Lower lobe of right lung (tissue), 2 donors: ENCODE measurements around the gene AIP. TPM values are rescaled to one million over a fixed set of nuclear protein-coding genes. Genes with fewer than 3 reads are reported as not detected.
A peak's percentile ranks its signal among the peaks of the same experiment; 100 is the strongest.

Source experiments
- ATAC-seq, 2 donors: fragments of 200-7000 bp; cut with Tn5 transposase; one replicate each; pipeline ENCODE4 v1.9.1; 2020 to 2022; ENCODE audit warnings: mild to moderate bottlenecking in 2 of 2, moderate library complexity in 2 of 2
- DNase-seq: peaks from one replicate; pipeline ENCODE4 v3.0.0-alpha.2; 2020
- H3K27ac ChIP-seq: fragments of 200-600 bp; one replicate; pipeline ENCODE4 v1.8.0; 2022
- H3K27me3 ChIP-seq: fragments of 200-600 bp; one replicate; pipeline ENCODE4 v1.8.0; 2022; ENCODE audit warnings: low read depth
- H3K36me3 ChIP-seq: fragments of 200-600 bp; one replicate; pipeline ENCODE4 v1.8.0; 2022; ENCODE audit warnings: mild to moderate bottlenecking
- H3K4me1 ChIP-seq: fragments of 200-600 bp; one replicate; pipeline ENCODE4 v1.8.0; 2022
- H3K4me3 ChIP-seq: fragments of 200-600 bp; one replicate; pipeline ENCODE4 v1.8.0; 2022; ENCODE audit warnings: mild to moderate bottlenecking
- H3K9me3 ChIP-seq: fragments of 200-600 bp; one replicate; pipeline ENCODE4 v1.8.0; 2022
- intact Hi-C: fragments of 100-400 bp; cut with DNase I; formaldehyde crosslinking; loops from one replicate; pipeline ENCODE4 v1.11.0; 2022
- total RNA-seq: library from RNA; stranded (reverse); fragmentation: NEBNext Ultra II Directional; extraction: Animal tissue kit (Norgen Biotek cat#: 25700); gene quantifications from one replicate; pipeline ENCODE4 v1.2.1, GENCODE V29; 2021
- TF ChIP-seq, protein P1 (sequence below): fragments of 200-600 bp; IDR thresholded peaks from one replicate; pipeline ENCODE4 v1.8.0; 2022; ENCODE audit warnings: antibody characterized with exemption, mild to moderate bottlenecking
- donor health status: DM: no; HTN: yes; CAD: no; lungs with severe emphysema.

Gene AIP
- total RNA-seq, 1 donor from 2014 or later = 85.2 TPM

DNA sequence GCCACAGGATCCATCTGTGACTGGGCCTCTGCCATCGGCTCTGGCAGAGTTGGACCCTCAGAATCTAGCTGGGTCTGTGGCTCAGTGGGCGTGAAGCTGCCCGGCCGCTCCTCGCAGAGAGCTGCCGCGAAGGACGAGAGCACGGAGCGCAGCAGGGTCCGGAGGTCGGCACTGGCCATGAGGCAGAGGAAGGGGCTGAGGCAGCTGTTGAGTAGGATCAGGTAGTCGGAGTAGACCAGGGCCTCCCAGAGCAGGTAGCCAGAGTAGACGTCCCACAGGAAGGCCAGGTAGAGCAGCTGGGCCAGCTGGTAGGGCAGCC is 31.2 kb upstream of the AIP start:
- H3K36me3 ChIP-seq = no peaks in the 10 kb centered on the region
- H3K27ac ChIP-seq = peak overlapping the region; percentile 67
- no peaks in the 10 kb centered on the region for H3K9me3 ChIP-seq
- H3K4me3 ChIP-seq = no peak overlapping the region
- intact Hi-C loops = no loop called here
- H3K27me3 ChIP-seq = no peaks in the 10 kb centered on the region
- no peak for ATAC-seq
- H3K4me1 ChIP-seq = peaks cover 12% of the 10 kb centered on the region
- TF ChIP-seq, protein P1, sequence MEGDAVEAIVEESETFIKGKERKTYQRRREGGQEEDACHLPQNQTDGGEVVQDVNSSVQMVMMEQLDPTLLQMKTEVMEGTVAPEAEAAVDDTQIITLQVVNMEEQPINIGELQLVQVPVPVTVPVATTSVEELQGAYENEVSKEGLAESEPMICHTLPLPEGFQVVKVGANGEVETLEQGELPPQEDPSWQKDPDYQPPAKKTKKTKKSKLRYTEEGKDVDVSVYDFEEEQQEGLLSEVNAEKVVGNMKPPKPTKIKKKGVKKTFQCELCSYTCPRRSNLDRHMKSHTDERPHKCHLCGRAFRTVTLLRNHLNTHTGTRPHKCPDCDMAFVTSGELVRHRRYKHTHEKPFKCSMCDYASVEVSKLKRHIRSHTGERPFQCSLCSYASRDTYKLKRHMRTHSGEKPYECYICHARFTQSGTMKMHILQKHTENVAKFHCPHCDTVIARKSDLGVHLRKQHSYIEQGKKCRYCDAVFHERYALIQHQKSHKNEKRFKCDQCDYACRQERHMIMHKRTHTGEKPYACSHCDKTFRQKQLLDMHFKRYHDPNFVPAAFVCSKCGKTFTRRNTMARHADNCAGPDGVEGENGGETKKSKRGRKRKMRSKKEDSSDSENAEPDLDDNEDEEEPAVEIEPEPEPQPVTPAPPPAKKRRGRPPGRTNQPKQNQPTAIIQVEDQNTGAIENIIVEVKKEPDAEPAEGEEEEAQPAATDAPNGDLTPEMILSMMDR = no peak
- no peak for DNase-seq

DNA sequence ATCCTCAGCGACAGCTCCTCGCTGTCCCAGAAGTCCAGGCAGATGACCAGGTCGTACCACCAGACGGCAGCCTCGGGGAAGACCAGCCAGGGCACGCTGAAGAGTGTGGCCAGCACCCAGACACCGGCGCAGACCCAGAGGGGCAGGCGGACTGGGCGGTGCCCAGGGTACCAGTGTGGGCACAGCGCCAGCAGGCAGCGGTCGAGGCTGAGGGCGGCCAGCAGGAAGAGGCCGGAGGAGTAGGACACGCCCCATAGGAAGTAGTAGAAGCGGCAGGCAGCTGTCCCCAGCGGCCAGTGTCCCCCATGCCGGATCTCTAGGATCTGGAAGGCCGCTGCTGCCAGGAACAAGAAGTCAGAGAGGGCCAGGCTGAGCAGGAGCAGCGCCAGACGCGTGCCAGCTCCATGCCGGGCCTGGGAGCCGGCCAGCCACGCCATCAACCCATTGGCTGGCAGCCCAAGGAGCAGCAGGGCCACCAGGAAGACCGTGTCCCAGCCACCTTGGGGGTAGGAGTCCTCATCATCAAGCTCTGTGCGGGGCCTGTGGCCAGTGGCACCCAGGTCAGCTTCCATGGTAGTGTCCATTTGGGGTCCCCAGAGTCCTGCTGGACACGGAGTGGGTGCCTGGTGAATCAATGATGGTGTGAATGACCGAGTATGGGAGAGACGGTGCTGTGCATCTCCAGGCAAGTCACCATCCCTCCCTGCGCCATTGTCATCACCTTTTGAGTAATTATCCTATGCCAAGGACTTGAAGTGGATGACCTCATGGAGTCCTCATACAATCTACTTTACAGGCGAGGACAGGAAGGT is 30.5 kb upstream of the AIP start, which contains the start of gene GPR152:
GPR152 (minus strand) TSS at position 589 of the 812 bp plus-strand sequence; CDS start at position 584, 5 bp downstream.
- Histone ChIP-seq H3K27me3 (no peaks in the 10 kb centered on the region), H3K4me1 (peaks cover 12% of the 10 kb centered on the region), H3K4me3 (peak within 1 kb of the TSS; percentile 44), H3K9me3 (no peaks in the 10 kb centered on the region), H3K27ac (peak within 1 kb of the TSS; percentile 67), H3K36me3 (no peaks in the 10 kb centered on the region)
- DNase-seq (no peak), ATAC-seq (peak; percentile 55 to 65)
- intact Hi-C loops = no loop called here
- TF ChIP-seq, protein P1 = peak; percentile 24

DNA sequence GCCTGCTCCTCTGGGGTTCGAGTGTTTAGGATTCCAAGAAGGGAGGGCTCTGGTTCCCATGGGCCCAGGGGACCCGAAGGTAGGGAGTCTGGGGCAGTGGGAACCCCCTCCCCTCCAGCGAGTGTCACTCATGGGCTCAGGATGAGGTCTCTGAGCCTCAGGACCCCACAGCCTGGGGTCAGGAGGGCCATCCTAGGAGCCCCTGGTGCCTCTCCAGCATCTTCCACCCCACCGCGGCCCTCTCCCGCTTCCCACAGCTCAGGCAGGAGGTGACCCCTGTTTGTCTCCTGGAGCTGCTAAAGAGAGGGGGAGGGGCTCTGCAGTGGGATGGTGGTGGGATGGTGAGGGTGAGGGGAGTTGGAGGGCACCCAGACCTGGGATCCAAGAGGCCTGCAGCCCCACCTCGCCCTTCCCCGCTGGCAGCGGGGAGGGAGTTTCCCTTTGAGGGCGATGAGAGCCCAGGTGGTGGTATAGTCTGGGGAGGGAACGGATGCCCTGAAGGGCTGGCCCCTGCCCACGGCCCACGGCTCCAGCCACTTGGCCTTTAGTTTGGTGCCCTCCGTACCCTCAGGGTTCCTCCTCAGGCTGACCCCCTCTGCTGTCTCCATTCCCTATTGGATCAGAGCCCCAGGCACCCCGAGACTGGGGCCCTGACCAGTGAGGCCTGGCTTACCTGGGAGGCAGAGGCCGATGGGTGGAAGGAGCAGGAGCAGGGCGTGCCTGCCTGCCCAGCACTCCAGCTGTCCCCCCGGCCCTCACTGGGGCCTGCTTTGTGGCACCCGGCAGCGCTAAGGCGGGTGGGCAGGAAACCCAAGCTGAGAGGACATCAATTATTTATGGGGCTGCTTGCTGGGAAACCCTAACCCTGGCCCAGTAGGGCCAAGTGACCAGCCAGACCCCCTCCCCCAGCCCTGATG is 28.8 kb upstream of the AIP start:
- Histone ChIP-seq H3K36me3 (no peaks in the 10 kb centered on the region), H3K4me3 (no peak overlapping the region), H3K27me3 (no peaks in the 10 kb centered on the region), H3K4me1 (peaks cover 12% of the 10 kb centered on the region), H3K27ac (no peak overlapping the region), H3K9me3 (no peaks in the 10 kb centered on the region)
- DNase-seq (no peak), ATAC-seq (no peak)
- intact Hi-C loops = no loop called here
- TF ChIP-seq, protein P1 = no peak

DNA sequence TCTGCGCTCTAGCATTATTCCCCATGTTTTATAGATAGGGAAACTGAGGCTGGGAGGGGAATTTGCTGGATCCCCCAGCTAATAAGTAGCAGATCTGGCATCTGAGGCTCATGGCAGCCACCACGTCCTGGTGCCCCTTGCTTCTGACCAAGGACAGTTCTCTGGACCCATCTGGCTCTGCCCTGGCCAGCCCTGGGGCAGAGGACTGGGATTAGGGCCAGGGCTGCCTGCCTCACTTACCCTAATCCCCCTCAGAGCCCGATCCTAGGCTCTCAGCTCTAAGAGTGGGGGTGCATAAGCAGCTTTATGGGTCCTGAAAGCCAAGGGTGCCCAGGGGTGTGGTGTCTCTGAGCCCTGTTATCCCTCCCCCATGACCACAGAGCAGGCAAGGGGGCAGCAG is 27.8 kb upstream of the AIP start, which contains the start of gene CABP4:
CABP4 (plus strand) TSS at position 301 of the 400 bp plus-strand sequence; CDS start at position 371, 70 bp downstream.
- no peaks in the 10 kb centered on the region for H3K27me3 ChIP-seq
- ATAC-seq (no peak), DNase-seq (no peak)

More for the DNA sequence above, 27.8 kb upstream of the AIP start, which contains the start of gene CABP4:
- Histone ChIP-seq H3K9me3 (no peaks in the 10 kb centered on the region), H3K4me3 (no peak within 1 kb of the TSS), H3K36me3 (no peaks in the 10 kb centered on the region), H3K27ac (no peak within 1 kb of the TSS), H3K4me1 (peaks cover 10% of the 10 kb centered on the region)
- intact Hi-C loops = no loop called here
- TF ChIP-seq, protein P1 = no peak
